Measurements from ENCODE around the gene PRKCE. TPM values are rescaled to one million over a fixed set of nuclear protein-coding genes. Genes with fewer than 3 reads are reported as not detected.

Gene PRKCE
- total RNA-seq, 1 experiment from 2014 or later: 1.3 TPM

GRCh38 chr2:46071074-46071473 lies 419.6 kb downstream of the PRKCE start:
- Histone ChIP-seq H3K9ac (ENCODE audit: extremely low read depth, insufficient read length, low read length) (no peak overlapping the region), H4K5ac (ENCODE audit: insufficient read length, low read depth, low read length) (no peak overlapping the region), H2AFZ (ENCODE audit: low read length) (no peak overlapping the region), H4K91ac (ENCODE audit: insufficient read length, low read depth, low read length) (no peak overlapping the region), H3K9me3 (ENCODE audit: control insufficient read depth, low read depth, low read length) (no peaks in the 10 kb centered on the region), H2BK120ac (ENCODE audit: low read depth, low read length, poor library complexity, severe bottlenecking) (no peak overlapping the region), H4K8ac (replicated peaks; ENCODE audit: insufficient read length, low read depth, low read length) (no peak overlapping the region), H3K18ac (ENCODE audit: insufficient read length, low read depth, low read length) (no peak overlapping the region), H3K23ac (ENCODE audit: insufficient read length, low read depth, low read length) (no peak overlapping the region), H2AK5ac (ENCODE audit: insufficient read length, low read length) (no peak overlapping the region), H3K56ac (ENCODE audit: insufficient read length, low read depth, low read length) (no peak overlapping the region), H2BK12ac (ENCODE audit: insufficient read length, low read depth, low read length) (no peak overlapping the region), H3K14ac (ENCODE audit: insufficient read depth, low read length) (no peak overlapping the region), H3K27me3 (ENCODE audit: insufficient read depth, low read length) (no peaks in the 10 kb centered on the region), H2BK20ac (ENCODE audit: low read depth, low read length, poor library complexity, severe bottlenecking) (no peak overlapping the region), H3T11ph (ENCODE audit: low read length) (no peak overlapping the region), H2BK5ac (ENCODE audit: insufficient read length, low read length) (no peak overlapping the region), H3K23me2 (ENCODE audit: insufficient read length, low read depth, low read length, poor library complexity, severe bottlenecking) (no peaks in the 10 kb centered on the region), H3K79me1 (ENCODE audit: insufficient read depth, low read depth, low read length, poor library complexity, severe bottlenecking) (no peaks in the 10 kb centered on the region), H3K79me2 (ENCODE audit: insufficient read depth, low read length) (no peaks in the 10 kb centered on the region), H3K4me1 (ENCODE audit: insufficient read depth, low read length) (0 out of 2 replicates have a peak, but pooled peaks cover 2% of the 10 kb centered on the region), H3K27ac (ENCODE audit: insufficient read length, low read depth, low read length) (no peak overlapping the region), H3K4me2 (ENCODE audit: insufficient read depth, insufficient read length, low read length) (no peak overlapping the region), H3K4ac (ENCODE audit: low read depth, low read length) (no peak overlapping the region), H4K20me1 (ENCODE audit: control insufficient read depth, insufficient read depth, insufficient read length) (no peaks in the 10 kb centered on the region), H2BK15ac (ENCODE audit: low read depth, low read length) (no peak overlapping the region)
- no peak overlapping the region for H3K4me3 Mint-ChIP-seq
- no peaks in the 10 kb centered on the region; a peak in 1 of 5 replicates for H3K9me3 Mint-ChIP-seq
- TF ChIP-seq, protein P1, sequence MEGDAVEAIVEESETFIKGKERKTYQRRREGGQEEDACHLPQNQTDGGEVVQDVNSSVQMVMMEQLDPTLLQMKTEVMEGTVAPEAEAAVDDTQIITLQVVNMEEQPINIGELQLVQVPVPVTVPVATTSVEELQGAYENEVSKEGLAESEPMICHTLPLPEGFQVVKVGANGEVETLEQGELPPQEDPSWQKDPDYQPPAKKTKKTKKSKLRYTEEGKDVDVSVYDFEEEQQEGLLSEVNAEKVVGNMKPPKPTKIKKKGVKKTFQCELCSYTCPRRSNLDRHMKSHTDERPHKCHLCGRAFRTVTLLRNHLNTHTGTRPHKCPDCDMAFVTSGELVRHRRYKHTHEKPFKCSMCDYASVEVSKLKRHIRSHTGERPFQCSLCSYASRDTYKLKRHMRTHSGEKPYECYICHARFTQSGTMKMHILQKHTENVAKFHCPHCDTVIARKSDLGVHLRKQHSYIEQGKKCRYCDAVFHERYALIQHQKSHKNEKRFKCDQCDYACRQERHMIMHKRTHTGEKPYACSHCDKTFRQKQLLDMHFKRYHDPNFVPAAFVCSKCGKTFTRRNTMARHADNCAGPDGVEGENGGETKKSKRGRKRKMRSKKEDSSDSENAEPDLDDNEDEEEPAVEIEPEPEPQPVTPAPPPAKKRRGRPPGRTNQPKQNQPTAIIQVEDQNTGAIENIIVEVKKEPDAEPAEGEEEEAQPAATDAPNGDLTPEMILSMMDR (conservative IDR thresholded peaks at IDR 0.05): no peak
- no peak for DNase-seq
- H3K27ac Mint-ChIP-seq: no peak overlapping the region
- 100% methylated on average over 2 of the region's 3 CpGs for WGBS (ENCODE audit: extremely low coverage, insufficient read length, low lambda C conversion rate)
- peaks cover 4% of the 10 kb centered on the region for H3K27me3 Mint-ChIP-seq (ENCODE audit: low read depth)
- no peaks in the 10 kb centered on the region for H3K36me3 Mint-ChIP-seq (ENCODE audit: insufficient read depth in 1 of 3, low read depth in 3 of 3)
- peaks cover 8 to 9% of the 10 kb centered on the region in 2 experiments; a peak in 3 of 4 replicates for H3K4me1 Mint-ChIP-seq
